Mucosa of rectum (tissue), 2 donors: ENCODE results near the gene DOCK10.
"Not testable (repeated sequence)": the region's sequence is repeated elsewhere in the genome, so short reads cannot be mapped to it uniquely, and the experiment has no call there.

Experiments used
- H3K27ac ChIP-seq, 2 donors: one replicate each; pipeline ENCODE4 v1.7.0; 2013; ENCODE audit warnings: inconsistent platforms in 2 of 2, low read depth in 2 of 2, low read length in 2 of 2
- H3K27me3 ChIP-seq, 2 donors: one replicate each; pipeline ENCODE4 v1.7.0; 2013; ENCODE audit warnings: low read length in 2 of 2; ENCODE audit not compliant: control insufficient read depth in 2 of 2, insufficient read depth in 2 of 2
- H3K36me3 ChIP-seq, 2 donors: one replicate each; pipeline ENCODE4 v1.7.0; 2013; ENCODE audit warnings: low read length in 2 of 2; ENCODE audit not compliant: control insufficient read depth in 2 of 2, insufficient read depth in 2 of 2
- H3K4me1 ChIP-seq, 2 donors: one replicate each; pipeline ENCODE4 v1.7.0; 2013; ENCODE audit warnings: low read length in 2 of 2, mild to moderate bottlenecking in 1 of 2; ENCODE audit not compliant: control insufficient read depth in 2 of 2, insufficient read depth in 2 of 2
- H3K4me3 ChIP-seq, 2 donors: one replicate each; pipeline ENCODE4 v1.7.0; 2013; ENCODE audit warnings: low read length in 2 of 2
- H3K9ac ChIP-seq, 2 donors: one replicate each; pipeline ENCODE4 v1.7.0; 2013; ENCODE audit warnings: low read length in 2 of 2, low read depth in 1 of 2, mild to moderate bottlenecking in 1 of 2
- H3K9me3 ChIP-seq, 2 donors: one replicate each; pipeline ENCODE4 v1.7.0; 2013; ENCODE audit warnings: low read length in 2 of 2; ENCODE audit not compliant: control insufficient read depth in 2 of 2
- donor health status: healthy.
- donor health status: Normal muscosa, but diverticular disease.

Gene DOCK10

DNA sequence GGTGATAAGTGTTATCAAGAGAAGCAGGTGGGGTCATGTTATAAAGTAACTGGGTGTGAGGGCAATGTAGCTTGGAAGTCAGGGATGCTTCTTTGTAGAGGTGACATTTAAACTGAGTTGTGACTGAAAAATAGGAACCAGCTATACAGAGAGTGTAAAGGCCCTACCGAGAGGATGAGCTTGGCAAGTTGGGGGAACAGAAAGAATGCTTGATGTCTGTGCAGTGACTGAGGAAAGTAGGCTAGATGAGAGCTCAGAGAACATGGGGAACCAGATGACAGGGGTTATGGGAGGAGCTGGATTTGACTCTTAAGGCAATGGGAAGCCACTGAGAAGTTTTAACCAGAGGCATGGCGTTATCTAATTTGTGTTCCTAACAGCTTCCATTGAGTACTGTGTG, 115.3 kb downstream of the DOCK10 start:
- H3K4me1 ChIP-seq: peaks cover 20 to 21% of the 10 kb centered on the region in 2 donors

DNA sequence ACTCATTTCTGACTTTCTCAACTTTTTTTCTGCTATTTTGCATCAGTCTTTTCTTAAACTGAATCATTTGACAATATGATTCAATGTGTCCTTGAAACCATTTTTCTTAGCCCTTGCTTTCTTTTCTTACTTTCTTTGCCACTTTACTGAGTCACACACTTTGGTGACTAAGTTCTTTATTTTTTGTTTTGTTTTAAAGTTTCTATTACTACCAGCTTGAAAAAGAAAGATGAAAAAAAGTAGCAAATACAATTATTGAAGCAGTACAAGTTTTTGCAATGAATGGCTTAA, 116.5 kb downstream of the DOCK10 start:
- H3K9ac ChIP-seq: no peak overlapping the region
- no peaks in the 10 kb centered on the region for H3K27me3 ChIP-seq
- H3K4me1 ChIP-seq: peaks cover 20 to 21% of the 10 kb centered on the region in 2 donors
- H3K27ac ChIP-seq: peak overlapping the region; percentile 40 to 62
- no peaks in the 10 kb centered on the region for H3K9me3 ChIP-seq
- no peaks in the 10 kb centered on the region for H3K36me3 ChIP-seq
- H3K4me3 ChIP-seq: no peak overlapping the region

More for the DNA sequence above, 115.3 kb downstream of the DOCK10 start:
- Histone ChIP-seq H3K9me3 (no peaks in the 10 kb centered on the region), H3K27me3 (no peaks in the 10 kb centered on the region), H3K27ac (peak overlapping the region; percentile 57 to 62), H3K4me3 (no peak overlapping the region), H3K9ac (no peak overlapping the region), H3K36me3 (no peaks in the 10 kb centered on the region)

- H3K9me3 ChIP-seq: no peaks in the 10 kb centered on the region
- peaks cover 20 to 21% of the 10 kb centered on the region in 2 donors for H3K4me1 ChIP-seq
- H3K9ac ChIP-seq: no peak overlapping the region
- no peaks in the 10 kb centered on the region for H3K27me3 ChIP-seq
- H3K36me3 ChIP-seq: no peaks in the 10 kb centered on the region
- H3K4me3 ChIP-seq: no peak overlapping the region
- H3K27ac ChIP-seq: peak overlapping the region in 1 of 2 donors; percentile 29
Measured at GRCh38 chr2:224925061-224925809, 117.0 kb downstream of the DOCK10 start.

GRCh38 chr2:224924631-224925030, 117.6 kb downstream of the DOCK10 start:
- Histone ChIP-seq H3K27ac (peak overlapping the region in 1 of 2 donors; percentile 3), H3K4me1 (peaks cover 20 to 21% of the 10 kb centered on the region in 2 donors), H3K27me3 (no peaks in the 10 kb centered on the region), H3K36me3 (no peaks in the 10 kb centered on the region), H3K9ac (no peak overlapping the region), H3K4me3 (no peak overlapping the region), H3K9me3 (no peaks in the 10 kb centered on the region)

- peaks cover 13 to 16% of the 10 kb centered on the region in 2 donors for H3K4me1 ChIP-seq
- no peak overlapping the region for H3K9ac ChIP-seq
- H3K36me3 ChIP-seq: no peaks in the 10 kb centered on the region
- peak overlapping the region in 1 of 2 donors; percentile 13 for H3K4me3 ChIP-seq
- H3K9me3 ChIP-seq: no peaks in the 10 kb centered on the region
- H3K27ac ChIP-seq: peak overlapping the region; percentile 39 to 60
- H3K27me3 ChIP-seq: no peaks in the 10 kb centered on the region
Measured at GRCh38 chr2:224922142-224922727, 120.0 kb downstream of the DOCK10 start.

- no peaks in the 10 kb centered on the region for H3K36me3 ChIP-seq
- H3K9me3 ChIP-seq: no peaks in the 10 kb centered on the region
- no peak overlapping the region for H3K4me3 ChIP-seq
- H3K27me3 ChIP-seq: no peaks in the 10 kb centered on the region
- H3K4me1 ChIP-seq: peaks cover 0 to 4% of the 10 kb centered on the region in 2 donors
- H3K9ac ChIP-seq: no peak overlapping the region
- H3K27ac ChIP-seq: no peak overlapping the region
Measured at GRCh38 chr2:224919472-224920110, 122.7 kb downstream of the DOCK10 start.

DNA sequence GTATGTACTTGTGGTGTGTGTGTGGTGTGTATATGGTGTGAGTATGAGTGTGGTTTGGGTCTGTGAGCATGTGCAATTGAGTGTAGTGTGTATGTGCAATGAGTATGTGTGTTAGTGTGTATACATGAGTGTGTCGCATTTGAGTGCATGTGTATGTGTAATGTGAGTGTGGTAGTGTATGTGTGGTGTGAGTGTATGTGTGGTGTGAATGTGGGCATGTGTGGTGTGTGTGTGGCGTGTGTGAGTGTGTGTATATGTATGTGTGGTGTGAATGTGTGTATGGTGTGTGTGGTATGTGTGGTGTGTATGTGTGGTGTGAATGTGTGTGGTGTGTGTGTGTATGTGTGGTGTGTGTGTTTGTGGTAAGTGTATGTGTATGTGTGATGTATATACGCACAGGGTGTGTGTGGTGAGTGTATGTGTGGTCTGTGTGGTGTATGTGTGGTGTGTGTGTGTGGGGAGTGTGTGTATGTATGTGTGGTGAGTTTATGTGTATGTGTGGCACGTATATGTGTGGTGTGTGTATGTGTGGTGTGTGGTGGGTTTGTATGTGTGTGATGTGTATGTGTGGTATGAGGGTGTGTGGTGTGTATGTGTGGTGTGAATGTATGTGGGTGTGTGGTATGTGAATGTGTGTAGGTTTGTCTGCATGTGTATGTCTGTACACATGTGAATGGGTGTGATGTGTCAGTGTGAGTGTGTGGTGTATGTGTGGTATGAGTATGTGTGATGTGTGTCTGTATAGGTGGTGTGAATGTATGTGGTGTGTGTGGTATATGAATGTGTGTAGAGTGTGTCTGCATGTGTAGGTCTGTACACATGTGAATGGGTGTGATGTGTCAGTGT, 123.4 kb downstream of the DOCK10 start:
- H3K27me3 ChIP-seq: no peaks in the 10 kb centered on the region
- peaks cover 0 to 4% of the 10 kb centered on the region in 2 donors for H3K4me1 ChIP-seq
- no peaks in the 10 kb centered on the region for H3K9me3 ChIP-seq
- H3K27ac ChIP-seq: no peak overlapping the region
- H3K4me3 ChIP-seq: no peak overlapping the region
- H3K36me3 ChIP-seq: no peaks in the 10 kb centered on the region
- H3K9ac ChIP-seq: no peak overlapping the region

DNA sequence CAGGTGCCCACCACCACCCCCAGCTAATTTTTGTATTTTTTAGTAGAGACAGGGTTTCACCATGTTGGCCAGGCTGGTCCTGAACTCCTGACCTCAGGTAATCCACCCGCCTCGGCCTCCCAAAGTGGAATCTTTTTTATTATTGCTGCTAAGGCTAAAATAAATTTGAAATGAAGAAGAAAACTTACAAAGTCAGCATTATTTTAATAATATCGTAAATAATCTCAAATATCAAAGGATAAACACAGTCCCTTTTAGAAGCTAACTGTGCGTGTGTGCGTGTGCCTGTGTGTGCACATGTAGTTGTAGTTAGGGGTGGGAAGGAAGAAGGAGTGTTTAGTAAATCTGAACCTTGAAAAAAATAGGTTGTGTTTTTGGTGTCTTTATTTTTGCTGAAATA, 125.0 kb downstream of the DOCK10 start:
- not testable (repeated sequence) for H3K4me1 ChIP-seq, H3K27me3 ChIP-seq, H3K4me3 ChIP-seq, H3K9me3 ChIP-seq, H3K9ac ChIP-seq, H3K36me3 ChIP-seq, H3K27ac ChIP-seq

DNA sequence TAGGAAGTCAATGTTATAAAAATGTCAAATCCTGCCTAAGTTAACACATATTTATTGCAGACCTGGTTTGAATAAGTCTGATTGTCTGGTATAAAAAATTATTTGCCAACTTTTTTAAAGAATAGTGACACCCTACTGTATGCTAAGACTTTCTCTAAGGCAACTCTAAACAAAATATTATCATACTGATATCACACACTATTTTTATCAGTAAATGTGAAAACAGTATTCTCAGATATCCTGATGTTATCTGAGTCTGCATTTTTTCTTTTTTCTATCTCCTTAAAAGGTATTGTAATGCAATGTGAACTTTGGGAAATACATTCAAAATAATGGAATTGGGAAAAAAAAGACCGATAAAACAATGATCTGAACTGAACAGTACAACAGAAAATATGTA, 127.1 kb downstream of the DOCK10 start:
- Histone ChIP-seq H3K36me3 (no peaks in the 10 kb centered on the region), H3K27ac (no peak overlapping the region), H3K9me3 (no peaks in the 10 kb centered on the region), H3K9ac (no peak overlapping the region), H3K4me1 (no peaks in the 10 kb centered on the region), H3K27me3 (no peaks in the 10 kb centered on the region), H3K4me3 (no peak overlapping the region)

DNA sequence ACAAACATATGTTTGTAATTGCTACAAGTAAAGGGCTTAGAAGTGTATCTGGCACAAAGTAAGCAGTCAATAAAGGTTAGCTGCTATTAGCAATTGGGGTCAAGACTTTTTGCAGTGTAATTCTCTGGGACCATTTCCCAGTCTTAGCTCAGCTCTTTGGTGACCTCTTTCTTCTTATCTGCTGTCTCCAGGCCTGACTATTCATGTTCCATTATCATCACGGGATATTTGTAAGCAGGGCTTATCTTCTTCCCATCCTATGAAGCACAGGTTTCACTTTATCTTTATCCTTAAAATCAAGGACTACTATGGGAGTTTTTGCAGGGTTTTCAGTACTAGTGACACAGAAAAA, 131.7 kb downstream of the DOCK10 start:
- no peaks in the 10 kb centered on the region for H3K27me3 ChIP-seq
- no peaks in the 10 kb centered on the region for H3K36me3 ChIP-seq
- no peaks in the 10 kb centered on the region for H3K9me3 ChIP-seq
- no peak overlapping the region for H3K27ac ChIP-seq
- H3K4me1 ChIP-seq: no peaks in the 10 kb centered on the region
- H3K4me3 ChIP-seq: no peak overlapping the region
- H3K9ac ChIP-seq: no peak overlapping the region
